Measurements from ENCODE around the gene MXRA8.

MXRA8 gene

GRCh38 chr1:1306070-1306660 lies 52.2 kb downstream of the MXRA8 start:
- DNase-seq: no peak

GRCh38 chr1:1305300-1306069 lies 52.9 kb downstream of the MXRA8 start:
- DNase-seq: peak; percentile 63

GRCh38 chr1:1304331-1305299 lies 53.7 kb downstream of the MXRA8 start:
- DNase-seq: no peak

- no peak for DNase-seq
Measured at GRCh38 chr1:1303736-1304135, 54.6 kb downstream of the MXRA8 start.

GRCh38 chr1:1302951-1303509 lies 55.3 kb downstream of the MXRA8 start:
- no peak for DNase-seq

All from stimulated activated naive CD4-positive, alpha-beta T cell treated with Interleukin-2 at 50 U/mL for 16 hours (primary cell).